Measurements from ENCODE around the gene DISC1.
"Not testable (repeated sequence)": the region's sequence is repeated elsewhere in the genome, so short reads cannot be mapped to it uniquely, and the experiment has no call there.

The DISC1 gene

DNA sequence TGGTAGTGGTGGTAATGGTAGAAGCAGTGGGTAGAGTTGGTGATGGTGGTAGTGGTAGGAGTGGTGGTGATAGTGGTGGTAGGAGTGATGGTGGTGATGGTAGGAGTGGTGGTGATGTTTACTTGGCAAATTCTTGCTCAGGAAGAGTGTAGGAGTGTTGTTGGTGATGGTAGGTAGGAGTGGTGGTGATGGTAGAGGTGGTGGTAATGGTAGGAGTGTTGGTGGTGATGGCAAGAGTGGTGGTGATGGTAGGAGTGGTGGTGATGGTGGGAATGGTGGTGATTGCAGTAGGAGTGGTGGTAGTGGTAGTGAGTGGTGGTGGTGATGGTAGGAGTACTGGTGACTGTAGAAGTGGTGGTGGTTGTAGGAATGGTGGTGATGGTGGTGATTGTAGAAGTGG is 106.5 kb downstream of the DISC1 start:
- DNase-seq (ENCODE audit: low read depth): no peak

DNA sequence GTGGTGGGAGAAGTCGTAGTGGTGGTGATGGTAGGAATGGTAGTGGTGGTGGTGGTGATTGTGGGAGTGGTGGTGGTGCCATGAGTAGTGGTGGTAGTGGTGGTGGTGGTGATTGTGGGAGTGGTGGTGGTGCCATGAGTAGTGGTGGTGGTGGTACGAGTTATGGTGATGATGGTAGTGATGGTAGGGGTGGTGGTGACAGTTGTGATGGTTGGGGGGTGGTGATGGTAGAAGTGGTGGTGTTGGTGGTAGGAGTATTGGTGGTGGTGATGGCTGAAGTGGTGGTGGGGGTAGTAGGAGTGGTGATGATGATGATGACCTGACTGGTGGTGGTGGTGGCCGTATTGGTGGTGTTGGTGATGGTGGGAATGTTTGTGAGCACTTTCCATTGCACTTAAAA is 107.1 kb downstream of the DISC1 start:
- no peak for DNase-seq (ENCODE audit: low read depth)

DNA sequence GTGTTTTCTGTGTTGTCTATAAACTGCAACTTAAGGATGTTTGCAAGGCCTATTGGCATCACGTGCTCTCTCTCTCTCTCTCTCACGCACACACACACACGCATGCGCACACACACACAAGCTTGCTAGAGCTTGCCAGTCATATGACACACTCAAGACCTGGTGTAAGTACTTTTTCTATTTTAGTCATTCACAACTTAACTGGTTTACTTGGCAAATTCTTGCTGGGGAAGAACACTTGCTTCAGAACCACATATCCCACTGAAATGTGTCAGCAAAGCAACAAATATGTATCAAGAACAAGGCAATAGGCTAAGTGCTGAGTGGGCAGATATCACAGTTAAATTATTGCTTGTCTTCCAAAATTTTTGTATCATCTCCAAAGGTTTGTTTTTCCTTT is 107.8 kb downstream of the DISC1 start:
- DNase-seq (ENCODE audit: low read depth): no peak

DNA sequence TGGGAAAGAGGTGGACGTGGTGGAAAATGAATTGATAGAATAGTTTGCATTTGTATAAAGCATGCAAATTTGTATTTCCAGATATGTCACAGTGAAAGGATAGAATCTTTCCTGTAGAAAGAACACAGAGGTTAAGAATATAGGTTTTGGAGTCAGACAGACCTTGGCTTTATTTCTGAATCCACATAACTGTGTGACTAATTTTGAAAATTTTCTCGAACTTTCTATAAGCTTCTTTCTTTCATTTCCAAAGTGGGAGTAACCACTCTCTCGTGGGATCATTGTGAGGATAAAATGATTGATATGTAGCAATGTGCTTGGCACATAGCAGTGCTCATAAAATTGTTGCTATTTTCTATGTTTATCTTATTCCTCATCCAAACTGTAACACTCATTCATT is 108.8 kb downstream of the DISC1 start:
- no peak for DNase-seq (ENCODE audit: low read depth)

DNA sequence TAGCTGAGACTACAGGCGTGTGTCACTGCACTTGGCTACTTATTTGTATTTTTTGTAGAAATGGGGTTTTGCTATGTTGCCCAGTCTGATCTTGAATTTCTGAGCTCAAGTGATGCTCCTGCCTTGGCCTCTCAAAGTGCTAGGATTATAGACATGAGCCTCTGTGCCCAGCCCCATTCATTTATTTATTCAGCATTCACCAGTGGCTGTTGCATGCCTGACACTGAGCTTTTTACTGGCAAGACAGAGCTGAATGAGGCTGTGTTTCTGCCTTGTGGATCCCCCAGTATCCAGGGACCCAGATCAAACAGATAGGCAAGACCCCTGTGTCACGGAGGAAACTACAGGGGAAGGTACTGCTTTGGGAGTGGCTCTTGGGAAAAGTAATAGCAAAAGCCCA is 109.4 kb downstream of the DISC1 start:
- DNase-seq (ENCODE audit: low read depth): no peak

DNA sequence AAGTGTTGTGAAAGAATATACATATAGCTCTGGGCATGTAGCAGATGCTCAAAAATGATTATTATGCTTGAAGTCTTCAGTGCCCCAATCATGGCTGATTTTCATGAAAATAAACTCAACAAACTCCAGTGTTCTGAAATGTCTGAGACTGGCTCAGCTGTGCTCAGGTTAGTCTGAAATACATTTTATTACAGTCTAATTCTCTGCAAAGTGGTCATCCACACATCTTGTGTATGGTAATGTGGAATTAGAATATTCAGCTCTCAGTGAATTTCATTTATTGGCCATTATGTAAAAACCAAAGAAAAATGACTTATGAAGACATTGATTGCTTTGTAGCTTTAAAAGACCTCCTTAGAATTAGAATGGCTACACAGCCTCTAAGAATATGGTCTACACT is 109.9 kb downstream of the DISC1 start:
- DNase-seq (ENCODE audit: low read depth): no peak

DNA sequence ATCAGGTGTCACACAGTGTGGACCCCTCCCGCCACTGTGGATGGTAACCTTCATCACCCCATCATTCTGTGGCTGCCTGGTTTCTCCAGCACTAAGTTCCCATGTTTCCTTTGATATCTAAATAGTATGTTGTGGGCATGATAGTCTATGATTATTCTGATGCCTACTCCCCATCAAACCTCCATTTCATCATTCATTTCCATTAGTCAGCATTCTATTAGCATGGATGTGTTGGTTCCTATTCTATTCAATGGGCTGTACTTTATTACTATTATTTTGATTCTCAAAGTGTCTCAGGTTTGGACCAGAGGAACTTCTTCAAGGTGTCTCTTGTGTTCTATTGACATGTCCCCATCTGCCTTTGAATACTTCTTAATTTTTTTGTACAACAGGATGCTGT is 112.0 kb downstream of the DISC1 start:
- no peak for DNase-seq (ENCODE audit: low read depth)

DNA sequence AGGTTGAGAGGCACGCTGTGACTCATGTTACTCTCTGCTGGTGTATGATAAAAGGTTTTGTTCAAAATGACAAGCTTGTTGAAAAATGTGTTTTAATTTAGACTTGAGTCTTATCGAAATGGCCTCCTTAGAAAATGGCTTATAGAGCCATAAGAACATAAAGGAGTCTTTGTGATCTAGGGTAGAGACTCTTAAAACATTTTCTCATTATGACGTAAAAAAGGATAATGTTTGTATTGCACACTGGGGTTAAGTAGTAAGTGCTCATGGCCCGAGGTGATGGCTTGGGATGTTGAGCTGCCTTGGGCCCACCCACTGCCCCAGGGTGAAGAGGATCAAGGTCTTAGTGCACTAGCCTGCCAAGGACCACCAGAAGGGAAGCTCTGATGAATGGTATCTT is 117.4 kb downstream of the DISC1 start:
- no peak for DNase-seq (ENCODE audit: low read depth)

DNA sequence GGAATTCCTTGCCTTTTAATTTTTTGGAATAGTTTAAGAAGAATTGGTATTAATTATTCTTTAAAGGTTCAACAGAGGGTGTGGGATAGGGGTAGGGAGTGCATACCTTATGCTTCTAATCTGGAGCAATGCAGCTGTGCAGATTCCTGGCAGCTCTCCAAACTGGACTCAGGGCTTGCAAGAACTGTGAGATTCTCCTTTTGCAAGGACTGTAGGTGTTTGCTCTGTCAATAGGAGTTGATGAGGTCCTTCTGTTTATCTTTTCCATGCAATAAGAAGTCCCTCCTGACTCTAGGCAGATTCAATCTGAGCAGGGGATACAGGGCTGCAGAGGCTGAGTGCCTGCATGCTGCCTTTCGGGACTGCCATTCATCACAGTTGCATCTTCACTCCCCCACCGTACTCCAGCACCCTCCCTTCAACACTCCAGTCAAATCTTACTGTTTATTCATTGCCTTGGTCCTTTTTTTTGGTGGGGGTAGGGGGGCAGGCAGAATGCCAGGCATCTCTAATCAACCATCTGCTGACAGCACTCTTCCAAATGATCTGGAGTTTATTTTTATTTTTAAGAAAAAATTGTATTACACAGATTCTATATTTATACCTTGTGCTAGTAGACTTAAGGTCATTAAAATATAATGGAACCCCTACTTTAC is 122.3 kb downstream of the DISC1 start:
- DNase-seq (ENCODE audit: low read depth): no peak

DNA sequence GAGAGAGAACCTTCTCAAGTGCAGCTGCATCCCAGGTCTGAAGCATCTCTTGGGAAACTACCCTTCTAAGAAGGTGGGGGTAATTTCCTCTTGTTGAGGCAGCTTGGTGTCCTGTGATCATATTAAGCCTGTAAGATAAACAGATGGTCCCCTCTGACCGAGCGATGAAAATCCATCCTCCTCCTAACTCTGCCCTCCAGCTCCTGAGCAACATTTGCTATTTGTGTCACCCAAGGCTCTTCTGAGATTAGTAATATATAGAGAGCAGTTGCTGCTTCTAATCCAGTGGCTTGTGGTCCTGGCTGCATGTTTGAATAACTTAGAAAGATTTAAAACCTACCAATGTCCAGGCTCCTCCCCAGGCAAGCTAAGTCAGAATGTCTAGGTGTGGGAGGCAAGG is 123.7 kb downstream of the DISC1 start:
- DNase-seq (ENCODE audit: low read depth): no peak

DNA sequence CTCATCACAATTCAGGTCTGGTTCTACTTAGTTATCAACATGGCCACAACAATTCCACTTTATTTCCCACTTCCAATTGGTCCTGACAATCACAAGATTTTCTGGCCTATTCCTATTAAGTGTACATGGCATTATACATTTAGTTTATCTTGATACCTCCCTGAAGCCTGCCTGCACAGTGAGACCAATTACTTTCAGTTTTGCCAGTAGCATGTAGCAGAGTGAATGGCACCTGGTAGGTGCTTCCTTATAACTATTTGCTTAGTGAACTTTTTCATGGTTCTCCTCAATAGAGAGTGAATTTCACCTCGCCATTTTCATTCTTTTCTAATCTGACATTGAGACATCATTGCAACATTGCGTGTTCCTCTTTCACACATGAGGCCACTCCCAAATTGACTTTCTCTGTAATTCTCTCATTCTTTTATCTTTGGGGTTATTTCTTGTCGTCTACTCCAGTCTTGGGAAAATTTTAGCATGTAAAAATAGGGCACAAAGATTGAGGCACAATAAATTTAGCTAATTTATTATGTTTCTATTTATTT is 124.3 kb downstream of the DISC1 start:
- no peak for DNase-seq (ENCODE audit: low read depth)

DNA sequence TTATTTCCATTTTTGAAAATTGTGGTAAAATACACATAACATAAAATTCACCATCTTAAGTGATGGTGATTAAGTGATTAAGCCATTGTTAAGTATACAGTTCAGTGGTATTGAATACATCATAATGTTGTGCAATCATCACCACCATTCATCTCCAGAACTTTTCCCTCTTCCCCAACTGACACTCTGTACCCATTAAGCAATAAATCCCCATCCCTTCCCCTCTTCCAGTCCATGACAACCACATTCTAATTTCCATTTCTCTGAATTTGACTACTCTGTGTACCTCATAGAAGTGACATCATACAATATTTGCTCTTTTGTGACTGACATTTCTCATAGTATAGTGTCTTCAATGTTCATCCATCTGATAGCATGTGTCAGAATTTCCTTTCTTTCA is 124.8 kb downstream of the DISC1 start:
- no peak for DNase-seq (ENCODE audit: low read depth)

DNA sequence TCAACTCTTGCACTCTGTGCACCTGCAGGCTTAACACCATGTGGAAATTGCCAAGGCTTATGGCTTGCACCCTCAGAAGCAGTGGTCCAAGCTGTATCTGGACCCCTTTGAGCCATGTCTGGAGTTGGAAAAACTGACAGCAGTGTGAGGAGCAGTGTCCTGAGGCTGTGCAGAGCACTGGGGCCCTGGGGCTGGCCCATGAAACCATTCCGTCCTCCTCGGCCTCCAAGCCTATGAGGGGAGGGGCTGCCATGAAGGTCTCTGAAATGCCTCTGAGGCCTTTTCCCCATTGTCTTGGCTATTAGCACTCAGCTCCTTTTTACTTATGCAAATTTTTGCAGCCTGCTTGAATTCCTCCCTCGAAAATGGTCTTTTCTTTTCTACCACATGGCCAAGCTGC is 126.7 kb downstream of the DISC1 start:
- DNase-seq (ENCODE audit: low read depth): no peak

DNA sequence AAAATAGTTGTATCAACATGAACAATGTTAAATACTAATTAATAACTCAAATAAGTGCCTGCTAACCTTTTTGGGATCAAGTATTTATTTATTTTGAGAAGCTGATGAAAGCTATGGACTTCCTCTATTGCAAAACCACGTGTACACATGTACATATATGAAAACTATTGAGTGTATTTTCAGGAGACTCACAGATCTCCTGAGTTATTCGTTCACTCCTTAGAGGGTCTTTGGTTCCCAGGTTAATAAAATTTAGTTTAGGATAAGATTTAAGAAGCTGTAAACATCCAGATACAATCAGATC is 130.5 kb downstream of the DISC1 start:
- DNase-seq (ENCODE audit: low read depth): no peak

DNA sequence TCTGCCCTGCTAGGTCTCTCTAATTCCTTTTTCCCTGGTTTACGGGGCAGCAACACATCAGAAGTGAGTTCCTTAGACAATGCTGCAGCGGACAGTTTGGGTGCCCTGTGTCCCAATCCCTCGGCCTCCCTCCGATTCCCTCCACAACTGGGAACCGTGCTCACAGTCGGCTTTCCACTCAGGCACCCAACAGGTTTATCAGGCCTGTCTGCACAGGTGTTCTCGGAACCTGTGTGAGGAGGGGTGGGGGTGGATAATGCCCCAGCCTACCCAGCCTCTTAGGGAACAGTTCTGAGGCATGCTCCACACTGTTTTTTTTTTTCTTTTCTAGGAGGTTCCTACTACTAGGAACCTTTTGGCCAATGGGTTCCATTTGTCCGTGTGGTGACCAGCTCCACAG is 131.2 kb downstream of the DISC1 start:
- no peak for DNase-seq (ENCODE audit: low read depth)

DNA sequence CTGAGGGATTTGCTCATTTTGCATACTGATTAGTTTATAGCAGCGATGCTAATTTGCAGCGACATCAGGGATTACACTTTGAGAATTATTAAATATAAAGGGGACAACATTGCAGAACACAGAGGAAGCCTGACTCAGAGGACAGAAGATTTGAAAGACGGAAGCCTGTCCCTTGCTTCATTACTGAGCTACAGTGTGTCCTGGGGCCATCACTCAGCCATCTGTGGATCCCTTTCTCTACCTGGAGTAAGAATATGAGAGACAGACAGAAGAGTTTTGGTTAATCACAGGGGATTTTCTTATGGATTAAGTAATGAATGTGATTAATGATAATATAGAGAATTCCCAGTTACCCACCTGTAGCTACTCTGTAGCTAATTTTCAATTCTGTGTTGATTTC is 134.7 kb downstream of the DISC1 start:
- no peak for DNase-seq (ENCODE audit: low read depth)

DNA sequence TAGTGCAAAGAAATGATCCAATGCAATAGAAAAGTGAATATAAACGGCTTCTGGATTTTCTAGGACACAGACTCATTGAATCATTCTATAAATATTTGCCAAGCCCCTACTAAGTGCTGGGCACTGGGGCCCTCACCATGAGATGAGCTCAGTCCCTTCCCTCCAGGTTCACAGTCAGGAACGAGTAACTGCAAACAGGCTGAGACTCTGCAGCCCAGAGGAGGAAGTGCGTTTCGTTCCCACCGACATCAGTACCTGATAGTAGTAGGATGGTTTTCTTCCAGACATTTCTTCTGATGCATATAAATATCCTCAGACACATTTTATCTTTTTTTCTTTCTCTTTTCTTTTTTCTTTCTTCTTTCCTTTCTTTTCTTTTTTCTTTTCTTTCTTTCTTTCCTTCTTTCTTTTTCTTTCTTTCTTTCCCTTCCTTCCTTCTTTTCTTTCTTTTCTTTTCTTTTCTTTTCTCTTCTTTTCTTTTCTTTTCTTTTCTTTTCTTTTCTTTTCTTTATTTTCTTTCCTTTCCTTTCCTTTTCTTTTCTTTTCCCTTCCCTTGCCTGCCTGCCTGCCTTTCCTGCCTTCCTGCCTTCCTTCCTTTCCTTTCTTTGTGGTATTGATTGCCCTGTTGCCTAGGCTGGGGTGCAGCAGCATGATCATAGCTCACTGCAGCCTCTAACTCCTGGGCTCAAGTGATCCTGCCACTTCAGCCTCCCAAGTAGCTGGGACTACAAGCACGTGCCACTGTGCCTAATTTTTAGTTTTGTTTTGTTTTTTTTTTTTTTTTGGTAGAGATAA is 135.4 kb downstream of the DISC1 start:
- no peak for DNase-seq (ENCODE audit: low read depth)

DNA sequence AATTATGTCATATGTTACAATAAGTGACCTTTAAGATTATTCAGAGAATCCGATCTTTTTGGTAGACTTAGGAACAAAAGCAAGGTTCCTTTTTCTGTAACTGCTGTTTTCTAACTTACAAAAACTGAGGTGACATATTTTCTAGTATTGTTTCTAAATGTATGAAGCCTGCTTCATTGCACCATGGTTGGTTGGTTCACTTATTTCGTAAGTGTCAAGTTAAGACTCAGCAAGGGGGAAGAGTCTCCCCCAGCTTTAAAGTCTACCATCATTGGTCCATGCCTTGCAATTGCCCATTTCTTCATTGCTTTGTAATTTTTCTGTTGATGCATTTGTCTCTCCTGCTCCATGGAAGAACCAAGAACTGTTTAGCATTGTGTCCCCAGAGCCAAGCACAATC is 136.9 kb downstream of the DISC1 start:
- DNase-seq (ENCODE audit: low read depth): no peak

DNA sequence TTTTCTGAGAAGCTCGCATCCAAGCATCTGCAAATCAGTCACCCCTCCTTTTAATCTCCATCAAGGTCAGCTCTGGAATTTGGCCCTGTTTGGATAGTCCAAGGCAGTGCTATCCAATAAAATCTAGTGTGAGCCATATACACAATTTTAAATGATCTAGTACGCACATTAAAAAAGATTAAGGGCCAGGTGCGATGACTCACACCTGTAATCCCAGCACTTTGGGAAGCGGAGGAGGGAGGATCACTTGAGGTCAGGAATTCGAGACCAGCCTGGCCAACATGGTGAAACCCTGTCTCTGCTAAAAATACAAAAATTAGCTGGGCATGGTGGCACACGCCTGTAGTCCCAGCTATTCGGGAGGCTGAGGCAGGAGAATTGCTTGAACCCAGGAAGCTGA is 139.2 kb downstream of the DISC1 start:
- not testable (repeated sequence) for DNase-seq (ENCODE audit: low read depth)

DNA sequence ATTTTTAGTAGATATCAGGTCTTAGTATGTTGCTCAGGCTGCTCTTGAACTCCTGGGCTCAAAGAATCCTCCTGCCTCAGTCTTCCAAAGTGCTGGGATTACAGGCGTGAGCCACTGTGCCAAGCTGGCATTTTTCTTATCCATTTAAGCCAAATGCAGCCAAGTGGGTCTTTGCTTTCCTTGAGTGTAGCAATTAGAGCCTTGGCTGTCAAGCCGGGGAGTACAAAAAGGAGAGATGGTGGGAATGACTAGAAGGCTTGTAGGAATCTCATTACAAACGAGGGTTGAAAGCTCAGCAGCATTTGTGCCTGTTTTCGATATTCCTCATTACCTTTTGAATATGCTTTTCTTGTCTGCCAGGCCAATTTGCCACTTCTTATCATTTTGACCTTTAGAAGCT is 140.9 kb downstream of the DISC1 start:
- DNase-seq (ENCODE audit: low read depth): no peak

DNA sequence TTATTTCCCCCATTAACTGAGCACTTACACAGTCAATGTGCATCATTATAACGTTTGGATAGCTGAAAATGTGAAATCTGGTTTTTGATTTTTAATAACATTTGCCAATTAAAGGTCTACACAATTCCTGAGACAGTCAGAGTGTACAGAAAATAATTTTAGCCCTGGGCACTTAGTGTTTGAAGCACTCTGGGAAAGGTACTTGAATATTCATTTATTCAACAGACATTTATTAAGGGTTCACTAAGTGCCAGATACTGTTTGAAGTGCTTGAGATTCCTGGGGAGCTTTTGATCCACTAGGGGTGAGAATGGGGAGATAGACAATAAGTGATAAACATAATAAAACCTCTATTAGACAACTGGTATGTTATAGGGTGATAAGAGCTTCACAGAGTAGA is 141.8 kb downstream of the DISC1 start:
- no peak for DNase-seq (ENCODE audit: low read depth)

DNA sequence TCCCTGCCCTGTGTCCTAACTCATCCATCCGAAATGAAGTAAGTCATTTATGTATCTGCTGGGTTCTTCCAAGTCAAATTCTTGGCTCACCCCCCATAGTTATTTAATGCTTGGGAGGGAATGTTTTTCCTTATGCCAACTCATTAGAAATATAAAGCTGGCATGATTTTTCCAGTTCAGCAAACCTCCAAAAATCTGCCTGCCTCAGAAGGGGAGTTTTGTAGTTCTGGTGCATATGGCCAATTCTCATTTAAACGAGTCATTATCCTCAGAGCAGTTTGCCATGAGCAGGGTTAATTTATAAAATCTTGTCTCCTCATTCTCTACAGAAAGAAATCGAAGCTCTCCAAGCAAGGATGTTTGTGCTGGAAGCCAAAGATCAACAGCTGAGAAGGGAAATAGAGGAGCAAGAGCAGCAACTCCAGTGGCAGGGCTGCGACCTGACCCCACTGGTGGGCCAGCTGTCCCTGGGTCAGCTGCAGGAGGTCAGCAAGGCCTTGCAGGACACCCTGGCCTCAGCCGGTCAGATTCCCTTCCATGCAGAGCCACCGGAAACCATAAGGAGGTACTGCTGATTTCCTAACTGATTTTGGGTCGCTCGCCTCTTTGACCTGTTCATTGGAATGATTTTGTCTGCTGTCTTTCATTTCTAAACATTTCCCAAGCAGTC is 144.1 kb downstream of the DISC1 start:
- DNase-seq (ENCODE audit: low read depth): no peak

DNA sequence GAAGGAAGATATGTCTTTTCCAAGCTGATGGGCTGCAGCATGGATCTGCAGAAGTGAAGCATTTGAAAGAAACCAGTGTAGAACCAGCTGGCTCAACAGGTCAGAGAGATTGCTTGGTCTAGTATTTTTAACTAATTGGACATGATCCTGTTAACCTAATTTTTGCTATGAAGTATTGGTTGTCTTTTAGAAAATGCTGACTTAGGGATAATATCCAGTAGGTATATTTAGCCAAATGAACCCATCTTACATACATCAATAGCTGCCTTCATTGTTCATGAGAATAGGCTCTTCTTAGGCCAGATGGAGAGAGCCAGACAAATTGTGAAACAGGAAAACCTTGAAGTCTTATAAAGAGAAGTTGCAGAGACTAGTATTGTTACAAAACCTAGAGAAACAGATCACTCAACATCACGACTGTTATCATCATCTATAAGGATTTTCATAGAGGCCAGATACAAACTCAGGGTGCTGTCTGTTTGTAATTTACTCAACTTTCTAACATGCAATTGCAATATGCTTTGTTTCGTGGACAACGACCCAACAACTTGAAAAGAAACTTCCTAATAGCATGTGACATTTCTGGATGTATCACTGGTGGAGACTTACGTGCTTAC is 148.2 kb downstream of the DISC1 start:
- DNase-seq (ENCODE audit: low read depth): no peak
